Activated T-cell treated with anti-CD3 and anti-CD28 coated beads, Interleukin-2, amount 50 U/mL, for 4 hours (primary cell): ENCODE data around the gene KCNK6. TPM values are rescaled to one million over a fixed set of nuclear protein-coding genes. Genes with fewer than 3 reads are reported as not detected.

Source experiments
- ATAC-seq, 2 donors: fragments of 200-7000 bp; cut with Tn5 transposase; one replicate each; pipeline ENCODE4 v1.10.0; 2021
- DNase-seq: peaks from one replicate; pipeline ENCODE4 v3.0.0-alpha.2; 2020
- H3K27me3 Mint-ChIP-seq: one replicate; pipeline ENCODE4 v1.8.0; 2021; ENCODE audit warnings: low read depth, mixed read lengths
- H3K36me3 Mint-ChIP-seq: one replicate; pipeline ENCODE4 v1.8.0; 2022; ENCODE audit warnings: mixed read lengths; ENCODE audit not compliant: insufficient read depth
- H3K4me1 Mint-ChIP-seq: one replicate; pipeline ENCODE4 v1.8.0; 2021; ENCODE audit warnings: low read depth, mixed read lengths
- H3K4me3 Mint-ChIP-seq: one replicate; pipeline ENCODE4 v1.8.0; 2021; ENCODE audit warnings: mild to moderate bottlenecking, moderate library complexity, mixed read lengths
- H3K9me3 Mint-ChIP-seq: one replicate; pipeline ENCODE4 v1.8.0; 2021; ENCODE audit warnings: mixed read lengths
- total RNA-seq, 3 donors: library from RNA; stranded (reverse); gene quantifications; one replicate each; pipeline ENCODE4 v1.2.1, GENCODE V29; 2021

Gene KCNK6
- total RNA-seq, 3 donors from 2014 or later = 9.2 to 10.9 (median 9.8) TPM

- no peak for ATAC-seq
Observed at GRCh38 chr19:38287604-38288003, 32.0 kb upstream of the KCNK6 start.

DNA sequence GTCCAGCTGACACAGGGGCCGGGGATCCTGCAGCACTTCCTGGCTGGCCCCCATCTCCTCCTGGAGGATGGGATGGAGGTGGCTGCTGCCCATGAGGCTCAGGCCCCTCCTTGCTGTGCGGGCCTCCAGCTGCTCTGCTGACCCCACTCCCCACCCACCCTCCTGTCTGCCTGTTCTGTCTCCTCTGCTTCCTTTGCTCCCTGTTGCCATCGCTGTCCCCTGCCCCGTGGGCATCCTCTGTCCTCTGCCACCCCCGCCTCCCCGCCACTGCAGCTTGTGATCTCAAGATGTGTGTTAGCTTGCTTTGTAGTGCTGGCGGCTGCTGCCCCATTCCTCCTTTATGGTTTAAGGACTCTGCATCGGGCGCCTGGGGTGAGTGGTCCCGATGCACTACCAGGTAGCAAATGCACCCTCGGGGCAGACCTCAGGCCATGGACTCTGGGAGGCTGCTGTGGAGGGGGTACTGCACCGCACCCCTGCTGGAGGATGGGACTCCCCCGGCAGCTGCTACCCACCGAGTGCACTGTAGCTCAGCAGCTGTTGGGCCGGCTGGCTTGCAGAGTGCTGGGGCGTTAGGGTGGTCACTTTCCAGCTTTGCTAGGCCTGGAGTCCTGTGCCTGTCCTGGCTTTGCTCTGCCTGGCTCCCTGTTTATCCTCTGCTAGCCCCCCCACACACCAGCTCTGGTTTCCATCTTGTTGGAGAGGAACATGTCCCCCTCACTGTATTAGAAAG is 31.4 kb upstream of the KCNK6 start:
- H3K27me3 Mint-ChIP-seq = no peaks in the 10 kb centered on the region
- ATAC-seq (no peak), DNase-seq (no peak)
- H3K4me3 Mint-ChIP-seq = no peak overlapping the region
- H3K9me3 Mint-ChIP-seq = no peaks in the 10 kb centered on the region
- H3K36me3 Mint-ChIP-seq = peaks cover 13% of the 10 kb centered on the region
- no peaks in the 10 kb centered on the region for H3K4me1 Mint-ChIP-seq

More at GRCh38 chr19:38287604-38288003, 32.0 kb upstream of the KCNK6 start:
- Mint-ChIP-seq H3K27me3 (no peaks in the 10 kb centered on the region), H3K36me3 (peaks cover 13% of the 10 kb centered on the region), H3K4me3 (no peak overlapping the region), H3K4me1 (no peaks in the 10 kb centered on the region), H3K9me3 (no peaks in the 10 kb centered on the region)
- no peak for DNase-seq

DNA sequence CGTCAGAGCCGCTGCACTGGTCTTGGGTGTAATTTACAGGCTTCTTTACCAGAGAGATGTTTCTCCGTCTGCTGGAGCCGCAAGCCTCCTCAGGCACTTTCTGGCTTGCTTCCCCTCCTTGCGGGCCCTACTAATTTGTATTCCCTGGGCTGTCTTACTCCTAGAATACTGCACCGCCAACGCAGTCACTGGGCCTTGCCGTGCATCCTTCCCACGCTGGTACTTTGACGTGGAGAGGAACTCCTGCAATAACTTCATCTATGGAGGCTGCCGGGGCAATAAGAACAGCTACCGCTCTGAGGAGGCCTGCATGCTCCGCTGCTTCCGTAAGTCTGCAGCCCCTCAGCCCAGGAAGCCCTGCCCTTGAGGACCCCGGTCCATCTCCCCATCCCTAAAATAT is 29.7 kb upstream of the KCNK6 start:
- ATAC-seq = no peak
- H3K4me3 Mint-ChIP-seq = no peak overlapping the region

GRCh38 chr19:38290631-38291147 is 29.0 kb upstream of the KCNK6 start:
- H3K9me3 Mint-ChIP-seq = no peaks in the 10 kb centered on the region
- H3K36me3 Mint-ChIP-seq = peaks cover 11% of the 10 kb centered on the region
- H3K27me3 Mint-ChIP-seq = no peaks in the 10 kb centered on the region
- DNase-seq (no peak), ATAC-seq (no peak)
- no peaks in the 10 kb centered on the region for H3K4me1 Mint-ChIP-seq
- H3K4me3 Mint-ChIP-seq = no peak overlapping the region

More for the DNA sequence above, 29.7 kb upstream of the KCNK6 start:
- peaks cover 13% of the 10 kb centered on the region for H3K36me3 Mint-ChIP-seq
- no peaks in the 10 kb centered on the region for H3K9me3 Mint-ChIP-seq
- DNase-seq = no peak
- no peaks in the 10 kb centered on the region for H3K4me1 Mint-ChIP-seq
- H3K27me3 Mint-ChIP-seq = no peaks in the 10 kb centered on the region

DNA sequence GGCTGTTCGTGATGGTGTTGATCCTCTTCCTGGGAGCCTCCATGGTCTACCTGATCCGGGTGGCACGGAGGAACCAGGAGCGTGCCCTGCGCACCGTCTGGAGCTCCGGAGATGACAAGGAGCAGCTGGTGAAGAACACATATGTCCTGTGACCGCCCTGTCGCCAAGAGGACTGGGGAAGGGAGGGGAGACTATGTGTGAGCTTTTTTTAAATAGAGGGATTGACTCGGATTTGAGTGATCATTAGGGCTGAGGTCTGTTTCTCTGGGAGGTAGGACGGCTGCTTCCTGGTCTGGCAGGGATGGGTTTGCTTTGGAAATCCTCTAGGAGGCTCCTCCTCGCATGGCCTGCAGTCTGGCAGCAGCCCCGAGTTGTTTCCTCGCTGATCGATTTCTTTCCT is 27.8 kb upstream of the KCNK6 start:
- Mint-ChIP-seq H3K4me1 (no peaks in the 10 kb centered on the region), H3K36me3 (peaks cover 8% of the 10 kb centered on the region), H3K27me3 (no peaks in the 10 kb centered on the region), H3K4me3 (no peak overlapping the region), H3K9me3 (no peaks in the 10 kb centered on the region)
- DNase-seq (no peak), ATAC-seq (no peak)

- no peak for DNase-seq
- no peak overlapping the region for H3K4me3 Mint-ChIP-seq
- H3K36me3 Mint-ChIP-seq = peaks cover 7% of the 10 kb centered on the region
- ATAC-seq = no peak
- no peaks in the 10 kb centered on the region for H3K27me3 Mint-ChIP-seq
- no peaks in the 10 kb centered on the region for H3K4me1 Mint-ChIP-seq
- H3K9me3 Mint-ChIP-seq = no peaks in the 10 kb centered on the region
Observed at GRCh38 chr19:38293281-38293680, 26.4 kb upstream of the KCNK6 start.

GRCh38 chr19:38294090-38294489 is 25.6 kb upstream of the KCNK6 start:
- DNase-seq = no peak
- no peaks in the 10 kb centered on the region for H3K27me3 Mint-ChIP-seq
- no peaks in the 10 kb centered on the region for H3K4me1 Mint-ChIP-seq

DNA sequence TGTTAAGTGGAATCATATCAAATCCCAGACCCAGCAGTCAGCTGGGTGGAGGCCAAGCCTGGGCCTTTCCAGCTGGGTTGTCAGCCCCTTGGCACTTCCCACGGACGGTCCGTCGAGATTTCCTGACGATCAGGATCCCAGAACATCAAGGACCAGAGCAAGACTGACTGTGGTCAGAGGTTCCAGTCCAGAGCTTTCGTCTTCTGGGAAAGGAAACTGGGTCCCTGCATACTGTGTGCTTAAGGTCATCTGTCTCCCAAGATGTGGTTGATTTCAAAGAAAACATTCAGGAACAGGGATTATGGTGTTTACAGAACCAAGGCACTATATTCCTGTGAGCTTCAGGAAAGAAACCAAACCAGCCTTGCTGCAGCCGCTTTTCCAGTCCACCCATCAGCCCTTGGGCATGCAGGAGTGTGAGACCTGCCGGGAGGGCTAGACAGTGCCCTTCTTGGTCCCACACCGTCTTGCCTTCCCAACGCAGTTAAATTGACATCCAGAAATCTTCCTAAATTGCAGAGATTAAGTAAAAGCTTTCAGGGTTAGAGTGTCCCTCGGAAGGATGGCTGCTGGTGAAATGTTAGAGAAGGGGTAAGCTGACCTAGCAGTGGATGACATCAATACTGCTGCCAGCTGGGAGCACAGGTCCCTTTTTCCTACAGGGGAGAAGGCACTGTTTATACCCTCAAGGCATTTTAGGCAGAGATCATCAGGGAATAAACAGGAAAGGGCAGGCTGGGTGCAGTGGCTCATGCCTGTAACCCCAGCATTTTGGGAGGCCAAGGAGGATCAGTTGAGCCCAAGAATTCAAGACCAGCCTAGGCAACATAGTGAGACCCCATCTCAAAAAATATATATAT is 20.6 kb upstream of the KCNK6 start:
- ATAC-seq (no peak), DNase-seq (no peak)
- no peaks in the 10 kb centered on the region for H3K4me1 Mint-ChIP-seq
- H3K9me3 Mint-ChIP-seq = no peaks in the 10 kb centered on the region
- no peaks in the 10 kb centered on the region for H3K36me3 Mint-ChIP-seq
- no peak overlapping the region for H3K4me3 Mint-ChIP-seq
- no peaks in the 10 kb centered on the region for H3K27me3 Mint-ChIP-seq

More at GRCh38 chr19:38294090-38294489, 25.6 kb upstream of the KCNK6 start:
- peaks cover 7% of the 10 kb centered on the region for H3K36me3 Mint-ChIP-seq
- H3K4me3 Mint-ChIP-seq = no peak overlapping the region
- no peaks in the 10 kb centered on the region for H3K9me3 Mint-ChIP-seq
- no peak for ATAC-seq

- ATAC-seq = no peak
- H3K27me3 Mint-ChIP-seq = no peaks in the 10 kb centered on the region
- peaks cover 13% of the 10 kb centered on the region for H3K36me3 Mint-ChIP-seq
- no peaks in the 10 kb centered on the region for H3K9me3 Mint-ChIP-seq
- no peaks in the 10 kb centered on the region for H3K4me1 Mint-ChIP-seq
- no peak for DNase-seq
- H3K4me3 Mint-ChIP-seq = no peak within 1 kb of the TSS
Observed at GRCh38 chr19:38303517-38304351, 15.9 kb upstream of the KCNK6 start, which contains the start of gene C19orf33. Gene C19orf33, plus strand, starts transcription at chr19:38304251. Its CDS starts 11 bp downstream, at chr19:38304262.

- Mint-ChIP-seq H3K4me3 (no peak overlapping the region), H3K36me3 (peaks cover 13% of the 10 kb centered on the region), H3K9me3 (no peaks in the 10 kb centered on the region), H3K27me3 (no peaks in the 10 kb centered on the region), H3K4me1 (no peaks in the 10 kb centered on the region)
- ATAC-seq (no peak), DNase-seq (no peak)
Observed at GRCh38 chr19:38304352-38304865, 15.2 kb upstream of the KCNK6 start.

DNA sequence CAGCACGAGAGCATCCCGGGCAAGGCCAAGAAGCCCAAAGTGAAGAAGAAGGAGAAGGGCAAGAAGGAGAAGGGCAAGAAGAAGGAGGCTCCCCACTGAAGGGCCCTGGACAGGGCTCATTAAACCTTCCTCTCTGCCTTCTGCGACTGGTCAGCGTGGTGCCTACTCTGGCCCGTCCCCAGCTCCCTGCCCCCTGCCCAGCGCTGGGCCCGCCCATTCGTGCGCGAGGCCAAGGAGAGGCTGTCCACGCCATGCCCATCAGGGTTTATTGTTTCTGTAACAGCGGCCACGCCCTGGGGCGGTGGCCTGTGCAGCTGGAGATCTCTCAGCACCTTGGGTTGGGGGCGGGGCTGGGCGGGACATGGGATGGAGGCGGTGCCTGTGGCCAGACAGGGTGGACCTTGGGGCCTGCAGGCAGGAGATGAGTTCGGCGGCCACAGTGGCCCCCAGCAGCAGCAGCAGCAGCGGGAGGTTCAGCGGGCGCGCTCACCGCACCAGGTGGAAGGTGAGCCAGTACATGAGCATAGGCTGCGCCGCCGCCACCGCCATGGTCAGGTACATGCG is 14.7 kb upstream of the KCNK6 start:
- Mint-ChIP-seq H3K4me3 (no peak overlapping the region), H3K27me3 (no peaks in the 10 kb centered on the region), H3K9me3 (no peaks in the 10 kb centered on the region), H3K36me3 (peaks cover 13% of the 10 kb centered on the region), H3K4me1 (no peaks in the 10 kb centered on the region)
- DNase-seq (no peak), ATAC-seq (no peak)

- H3K36me3 Mint-ChIP-seq = peaks cover 13% of the 10 kb centered on the region
- no peak for DNase-seq
- no peaks in the 10 kb centered on the region for H3K27me3 Mint-ChIP-seq
- no peak overlapping the region for H3K4me3 Mint-ChIP-seq
- no peak for ATAC-seq
- H3K9me3 Mint-ChIP-seq = no peaks in the 10 kb centered on the region
- no peaks in the 10 kb centered on the region for H3K4me1 Mint-ChIP-seq
Observed at GRCh38 chr19:38306236-38306635, 13.4 kb upstream of the KCNK6 start.

GRCh38 chr19:38307076-38307475 is 12.6 kb upstream of the KCNK6 start:
- Mint-ChIP-seq H3K4me1 (no peaks in the 10 kb centered on the region), H3K4me3 (no peak overlapping the region), H3K9me3 (no peaks in the 10 kb centered on the region), H3K27me3 (no peaks in the 10 kb centered on the region), H3K36me3 (peaks cover 13% of the 10 kb centered on the region)
- DNase-seq (no peak), ATAC-seq (no peak)
